ENCODE data around the gene TLL1. TPM values are rescaled to one million over a fixed set of nuclear protein-coding genes. Genes with fewer than 3 reads are reported as not detected.

Gene TLL1
- polyA plus RNA-seq, 3 donors: not detected

GRCh38 chr4:166019441-166020220 is 146.6 kb downstream of the TLL1 start:
- Mint-ChIP-seq H3K9me3 (peaks cover 0 to 3% (median 0%) of the 10 kb centered on the region in 7 donors), H3K4me3 (no peak overlapping the region), H3K27ac (no peak overlapping the region), H3K4me1 (no peaks in the 10 kb centered on the region), H3K36me3 (no peaks in the 10 kb centered on the region), H3K27me3 (ENCODE audit: low read depth in 3 of 3) (peaks cover 0 to 2% (median 2%) of the 10 kb centered on the region in 3 donors)
- Histone ChIP-seq H3K36me3 (replicated peaks in 1 of 2; ENCODE audit: control insufficient read depth in 1 of 2, insufficient read depth in 2 of 2, low read length in 2 of 2) (no peaks in the 10 kb centered on the region), H3K27me3 (ENCODE audit: control insufficient read depth in 2 of 2, insufficient read depth in 2 of 2, low read length in 2 of 2) (no peaks in the 10 kb centered on the region), H3K27ac (ENCODE audit: low read depth in 1 of 2, low read length in 2 of 2) (no peak overlapping the region), H3K9ac (ENCODE audit: insufficient read depth, low read length, poor library complexity, severe bottlenecking) (no peak overlapping the region), H3K9me3 (replicated peaks in 1 of 2; ENCODE audit: control insufficient read depth in 1 of 2, insufficient read depth in 1 of 2, low read length in 2 of 2) (peaks cover 0 to 4% of the 10 kb centered on the region in 2 donors), H3K4me3 (replicated peaks in 1 of 3; ENCODE audit: low read depth in 2 of 3, low read length in 3 of 3) (no peak overlapping the region), H4K20me1 (ENCODE audit: insufficient read depth, low read length) (no peaks in the 10 kb centered on the region), H2AFZ (ENCODE audit: insufficient read depth, low read depth, low read length, poor library complexity, severe bottlenecking) (no peak overlapping the region), H3K79me2 (ENCODE audit: insufficient read depth, low read length) (no peaks in the 10 kb centered on the region), H3K4me1 (ENCODE audit: control insufficient read depth in 1 of 2, insufficient read depth in 2 of 2, low read length in 2 of 2) (no peaks in the 10 kb centered on the region), H3K4me2 (replicated peaks; ENCODE audit: extremely low read depth, low read length, poor library complexity, severe bottlenecking) (no peak overlapping the region)
- WGBS (ENCODE audit: insufficient coverage): 80% methylated on average over 1 of the region's 2 CpGs
- intact Hi-C loops (cut with micrococcal nuclease): no loop called here
- no peak for DNase-seq
- TF ChIP-seq CTCF (IDR thresholded peaks at IDR 0.05): no peak

- Histone ChIP-seq H3K36me3 (replicated peaks in 1 of 2; ENCODE audit: control insufficient read depth in 1 of 2, insufficient read depth in 2 of 2, low read length in 2 of 2) (no peaks in the 10 kb centered on the region), H3K79me2 (ENCODE audit: insufficient read depth, low read length) (no peaks in the 10 kb centered on the region), H3K4me3 (replicated peaks in 1 of 3; ENCODE audit: low read depth in 2 of 3, low read length in 3 of 3) (no peak overlapping the region), H3K27me3 (ENCODE audit: control insufficient read depth in 2 of 2, insufficient read depth in 2 of 2, low read length in 2 of 2) (no peaks in the 10 kb centered on the region), H3K4me2 (replicated peaks; ENCODE audit: extremely low read depth, low read length, poor library complexity, severe bottlenecking) (no peak overlapping the region), H2AFZ (ENCODE audit: insufficient read depth, low read depth, low read length, poor library complexity, severe bottlenecking) (no peak overlapping the region), H3K27ac (ENCODE audit: low read depth in 1 of 2, low read length in 2 of 2) (no peak overlapping the region), H3K9me3 (replicated peaks in 1 of 2; ENCODE audit: control insufficient read depth in 1 of 2, insufficient read depth in 1 of 2, low read length in 2 of 2) (peaks cover 0 to 11% of the 10 kb centered on the region in 2 donors), H4K20me1 (ENCODE audit: insufficient read depth, low read length) (no peaks in the 10 kb centered on the region), H3K9ac (ENCODE audit: insufficient read depth, low read length, poor library complexity, severe bottlenecking) (no peak overlapping the region), H3K4me1 (ENCODE audit: control insufficient read depth in 1 of 2, insufficient read depth in 2 of 2, low read length in 2 of 2) (no peaks in the 10 kb centered on the region)
- no peak for TF ChIP-seq CTCF (IDR thresholded peaks at IDR 0.05)
- DNase-seq: no peak
- intact Hi-C loops (cut with micrococcal nuclease): no loop called here
- Mint-ChIP-seq H3K9me3 (peaks cover 0 to 3% (median 0%) of the 10 kb centered on the region in 7 donors), H3K4me1 (no peaks in the 10 kb centered on the region), H3K36me3 (no peaks in the 10 kb centered on the region), H3K27me3 (ENCODE audit: low read depth in 3 of 3) (peaks cover 0 to 2% (median 2%) of the 10 kb centered on the region in 3 donors), H3K4me3 (no peak overlapping the region), H3K27ac (no peak overlapping the region)
- 100% methylated on average over 6 of the region's 9 CpGs for WGBS (ENCODE audit: insufficient coverage)
Measured at GRCh38 chr4:166021617-166022016, 148.6 kb downstream of the TLL1 start.

Measured in CD14-positive monocyte (primary cell).